Subcutaneous adipose tissue (tissue), 4 donors: Measurements from ENCODE around the gene DNASE1L1. TPM values are rescaled to one million over a fixed set of nuclear protein-coding genes. Genes with fewer than 3 reads are reported as not detected.

ENCODE experiments used
- total RNA-seq, 4 donors: library from RNA; depleted of rRNA; stranded (reverse); fragments of >200 nt; gene quantifications; one replicate each; pipeline ENCODE4 v1.1.0, GENCODE V29; 2016
- TF ChIP-seq, protein P1 (sequence below): fragments of 450-650 bp; IDR thresholded peaks from one replicate; pipeline ENCODE4 v1.5.1; 2016; ENCODE audit warnings: low read depth, mild to moderate bottlenecking, control low read depth, antibody characterized with exemption, moderate library complexity

Gene DNASE1L1
- total RNA-seq, 4 donors from 2014 or later = 22.2 to 42.8 (median 38.0) TPM

DNA sequence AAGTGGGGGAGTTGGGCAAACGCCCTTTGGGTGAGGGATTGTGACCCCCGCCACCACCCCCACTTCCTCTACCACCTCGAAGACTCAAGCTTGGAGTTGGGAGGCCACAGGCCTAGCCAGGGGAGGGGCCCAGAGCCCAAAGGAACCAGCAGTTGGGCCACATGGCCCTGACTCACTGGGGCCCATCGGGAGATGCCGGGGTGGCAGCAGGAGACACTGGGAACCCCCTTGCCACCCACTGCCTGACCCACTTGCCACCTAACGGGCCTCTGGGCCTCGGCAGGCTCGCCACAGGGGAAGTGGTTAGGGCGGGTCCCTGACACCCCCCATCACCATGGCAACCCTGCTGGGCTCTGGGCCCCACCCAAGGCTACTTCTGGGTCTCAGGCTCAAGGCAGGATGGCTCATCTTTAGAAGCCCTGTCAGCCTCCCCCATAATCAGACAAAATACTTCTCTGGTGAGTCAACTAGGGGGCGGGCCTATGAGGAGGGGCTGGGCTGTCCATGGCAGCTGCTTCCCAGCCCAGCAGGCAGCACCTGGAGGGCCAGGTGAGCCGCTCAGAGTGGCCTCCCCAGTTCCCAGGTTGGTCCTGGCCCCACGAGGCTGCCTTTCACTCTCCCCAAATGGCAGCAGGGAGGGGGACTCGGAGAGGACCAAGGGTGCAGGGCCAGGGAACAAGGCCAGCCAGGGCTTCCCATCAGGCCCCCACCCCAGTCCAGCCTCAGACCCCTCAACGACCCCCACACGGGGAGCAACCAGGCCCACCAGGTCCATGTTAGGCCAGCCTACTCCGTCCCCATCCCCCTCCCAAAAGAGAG lies 40.2 kb downstream of the DNASE1L1 start:
- TF ChIP-seq, protein P1, sequence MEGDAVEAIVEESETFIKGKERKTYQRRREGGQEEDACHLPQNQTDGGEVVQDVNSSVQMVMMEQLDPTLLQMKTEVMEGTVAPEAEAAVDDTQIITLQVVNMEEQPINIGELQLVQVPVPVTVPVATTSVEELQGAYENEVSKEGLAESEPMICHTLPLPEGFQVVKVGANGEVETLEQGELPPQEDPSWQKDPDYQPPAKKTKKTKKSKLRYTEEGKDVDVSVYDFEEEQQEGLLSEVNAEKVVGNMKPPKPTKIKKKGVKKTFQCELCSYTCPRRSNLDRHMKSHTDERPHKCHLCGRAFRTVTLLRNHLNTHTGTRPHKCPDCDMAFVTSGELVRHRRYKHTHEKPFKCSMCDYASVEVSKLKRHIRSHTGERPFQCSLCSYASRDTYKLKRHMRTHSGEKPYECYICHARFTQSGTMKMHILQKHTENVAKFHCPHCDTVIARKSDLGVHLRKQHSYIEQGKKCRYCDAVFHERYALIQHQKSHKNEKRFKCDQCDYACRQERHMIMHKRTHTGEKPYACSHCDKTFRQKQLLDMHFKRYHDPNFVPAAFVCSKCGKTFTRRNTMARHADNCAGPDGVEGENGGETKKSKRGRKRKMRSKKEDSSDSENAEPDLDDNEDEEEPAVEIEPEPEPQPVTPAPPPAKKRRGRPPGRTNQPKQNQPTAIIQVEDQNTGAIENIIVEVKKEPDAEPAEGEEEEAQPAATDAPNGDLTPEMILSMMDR = no peak

- TF ChIP-seq, protein P1 = no peak
Observed at GRCh38 chrX:154367474-154368308, 41.4 kb downstream of the DNASE1L1 start.

DNA sequence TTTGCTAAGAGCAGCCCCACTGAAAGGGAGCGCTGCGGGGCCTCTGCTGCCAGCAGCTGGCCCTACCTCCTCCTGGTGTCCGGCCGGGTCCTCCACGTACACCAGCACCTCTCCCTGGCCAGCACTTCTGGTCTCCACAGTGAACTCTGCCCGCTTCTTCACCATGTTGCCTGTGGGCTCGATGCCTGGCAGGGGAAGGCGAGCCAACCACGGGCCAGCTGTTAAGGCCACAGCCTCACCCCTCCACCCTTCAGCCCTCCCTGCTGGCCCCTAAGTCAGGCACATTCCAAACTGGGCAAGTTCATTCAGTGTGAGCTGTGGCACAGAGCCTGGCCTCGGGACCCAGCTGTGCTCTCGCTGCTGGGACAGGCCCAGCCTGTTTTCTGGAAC lies 42.4 kb downstream of the DNASE1L1 start:
- TF ChIP-seq, protein P1 = no peak

DNA sequence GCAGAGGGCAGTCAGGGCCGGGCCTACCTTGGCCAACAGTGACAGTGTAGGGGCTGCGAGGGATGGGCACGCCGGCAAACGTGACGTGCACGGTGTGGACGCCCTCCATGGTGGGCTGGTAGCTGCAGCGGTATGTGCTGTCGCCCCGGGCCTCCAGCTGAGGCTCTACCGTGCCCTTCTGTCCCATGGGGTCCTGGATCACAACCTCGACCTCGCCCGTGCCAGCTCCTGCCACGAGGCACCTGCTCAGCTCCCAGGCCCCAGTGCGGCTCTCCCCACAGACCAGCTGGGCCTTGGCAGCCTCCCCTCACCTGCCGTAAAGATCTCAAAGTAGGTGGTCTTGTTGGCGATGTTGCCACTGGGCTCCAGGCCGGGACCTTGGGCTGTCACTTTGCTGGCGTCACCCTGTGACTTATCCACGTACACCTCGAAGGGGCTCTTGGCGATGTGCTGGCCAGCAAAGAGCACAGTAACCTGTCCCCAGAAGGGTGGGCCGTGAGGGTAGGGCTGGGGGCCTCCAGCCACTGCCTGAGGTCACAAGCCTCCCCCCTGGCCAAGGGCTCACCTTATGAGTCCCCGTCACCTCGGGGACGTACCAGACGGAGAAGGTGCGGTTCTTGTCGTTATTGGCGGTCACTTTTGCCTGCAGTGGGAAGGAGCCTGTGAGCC lies 42.9 kb downstream of the DNASE1L1 start:
- TF ChIP-seq, protein P1 = no peak

- TF ChIP-seq, protein P1 = no peak
Observed at GRCh38 chrX:154365052-154365600, 43.9 kb downstream of the DNASE1L1 start.

DNA sequence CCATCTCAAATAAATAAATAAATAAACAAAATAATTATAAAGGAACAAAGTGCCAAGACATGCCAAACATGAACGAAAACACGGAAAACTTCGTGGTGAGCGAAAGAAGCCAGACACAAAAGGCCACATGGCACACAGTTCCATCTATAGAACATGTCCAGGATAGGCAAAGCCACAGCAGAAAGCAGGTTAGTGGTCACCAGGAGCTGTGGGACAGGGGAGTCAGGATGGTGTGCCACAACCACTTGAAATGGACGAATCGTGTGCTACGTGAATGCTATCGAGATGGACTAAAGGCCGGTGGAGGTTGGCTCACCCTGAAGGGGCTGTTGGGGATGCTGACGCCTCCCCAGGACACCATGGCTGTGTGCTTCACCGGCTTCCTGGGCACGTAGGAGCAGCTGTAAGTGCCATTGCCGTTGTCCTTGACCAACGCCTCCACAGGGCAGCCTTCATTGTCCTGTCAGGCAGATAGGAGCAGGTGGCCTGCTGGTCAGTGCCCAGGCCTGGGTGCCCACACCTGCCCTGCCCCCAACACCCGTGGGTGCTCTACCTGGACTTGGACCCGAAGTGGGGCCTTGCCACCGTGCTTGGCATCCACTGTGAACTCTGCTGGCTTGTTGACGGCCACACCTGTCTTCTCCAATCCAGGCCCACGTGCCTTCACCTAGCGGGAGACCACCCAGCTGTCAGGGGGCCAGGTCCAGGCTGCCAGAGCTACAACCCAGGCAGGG lies 45.2 kb downstream of the DNASE1L1 start:
- TF ChIP-seq, protein P1 = no peak
